ENCODE measurements around the gene POLR1F.
"Not testable (repeated sequence)": the region's sequence is repeated elsewhere in the genome, so short reads cannot be mapped to it uniquely, and the experiment has no call there.

The POLR1F gene

GRCh38 chr7:19708397-19709248, at the start of gene POLR1F:
TSS of gene POLR1F (minus strand) at chr7:19709037. CDS start at chr7:19709016, 21 bp downstream.
- DNase-seq, result peak; percentile 96

DNA sequence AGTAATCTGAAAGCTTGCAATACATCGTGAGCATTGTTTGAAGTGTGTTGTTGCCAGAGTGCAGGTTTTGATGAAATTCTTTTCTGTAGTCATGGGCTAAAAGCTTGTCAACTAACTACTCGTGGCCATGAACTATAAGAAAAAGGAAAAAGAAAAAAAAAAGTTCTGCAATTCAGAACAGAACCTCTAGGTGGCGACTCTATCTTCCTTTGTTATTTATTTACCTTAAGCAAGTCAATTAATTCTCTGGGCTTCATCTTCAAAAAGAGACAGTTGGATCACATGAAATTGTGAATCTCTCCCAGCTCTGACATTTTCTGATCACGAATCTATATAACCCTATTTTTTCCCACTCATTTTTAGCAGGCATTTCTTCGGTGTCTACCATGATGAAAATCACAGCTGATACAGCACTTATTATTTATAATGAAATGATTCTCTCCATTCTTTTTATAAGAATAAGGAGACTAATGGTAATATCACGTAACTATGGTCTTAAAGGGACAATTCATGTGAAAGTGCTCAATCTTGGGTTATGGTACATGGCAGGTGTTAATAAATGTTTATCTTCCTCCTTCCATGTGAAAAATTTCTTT, 45.8 kb upstream of the POLR1F start:
- DNase-seq, result peak; percentile 26

- DNase-seq, result no peak
Observed at GRCh38 chr7:19752020-19752419, 43.2 kb upstream of the POLR1F start.

DNA sequence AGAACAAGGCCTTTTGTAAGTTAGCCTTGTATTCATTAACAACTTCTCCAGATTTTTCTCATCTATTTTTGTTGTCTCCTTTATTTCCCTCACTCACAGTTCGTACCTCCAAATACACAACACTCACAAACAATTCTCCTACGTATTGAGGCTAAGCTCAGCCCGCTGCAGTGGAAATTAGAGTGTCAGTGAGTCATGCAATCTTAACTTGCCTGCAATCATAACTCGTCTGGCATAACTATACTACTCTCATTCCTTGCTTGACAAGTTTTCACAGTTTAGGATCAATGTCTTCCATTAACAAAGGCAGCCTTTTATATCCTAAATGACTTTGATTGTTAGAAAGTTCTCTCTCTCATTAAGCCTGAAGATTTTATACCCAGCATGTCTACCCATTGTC, 40.8 kb upstream of the POLR1F start:
- DNase-seq, result no peak

DNA sequence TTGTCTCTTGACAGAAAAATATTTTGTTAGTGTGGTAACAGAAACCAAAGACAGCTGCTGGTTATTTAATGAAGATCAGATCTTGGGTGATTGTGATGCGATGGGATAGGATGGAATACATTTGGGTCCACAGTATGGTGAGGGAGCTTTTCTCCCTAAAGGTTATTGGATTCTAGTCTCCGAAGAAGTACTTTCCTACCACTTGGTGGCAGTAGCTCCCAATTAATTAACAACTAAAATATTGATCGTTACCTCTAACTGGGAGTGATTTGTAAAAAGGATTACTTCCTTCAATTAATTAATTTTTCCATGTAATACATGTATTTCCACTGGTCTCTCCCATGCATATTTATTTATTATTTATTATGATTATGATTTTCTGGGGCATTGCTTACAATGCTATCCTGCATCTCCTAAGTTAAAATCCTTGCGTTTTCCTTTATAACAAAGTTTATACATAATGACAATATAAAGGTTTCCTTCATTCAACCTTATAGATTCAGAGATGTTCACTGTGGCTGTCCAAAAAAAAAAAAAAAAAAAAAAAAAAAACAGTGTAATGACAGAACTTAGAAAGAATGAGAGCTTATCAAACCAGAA, 39.0 kb upstream of the POLR1F start:
- peak; percentile 7 for DNase-seq

DNA sequence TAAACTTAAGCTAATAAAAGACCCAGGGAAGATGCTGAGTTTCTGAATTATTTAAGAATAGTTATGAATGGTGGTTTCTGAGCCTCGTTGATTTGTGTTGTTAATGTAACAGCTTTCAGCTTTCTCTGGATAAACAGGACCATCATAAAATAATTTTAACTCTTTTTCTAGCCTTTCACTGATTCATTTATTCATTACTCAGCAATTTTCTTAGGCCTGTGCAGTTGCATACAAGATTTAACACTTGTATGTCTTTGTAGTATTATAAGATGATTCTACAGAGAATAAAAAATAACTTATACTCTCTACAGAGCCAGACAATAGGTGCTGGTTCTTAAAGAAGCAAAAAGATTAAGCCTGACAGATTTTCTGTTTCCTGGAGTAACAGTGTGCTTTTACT, 35.2 kb upstream of the POLR1F start:
- no peak for DNase-seq

DNA sequence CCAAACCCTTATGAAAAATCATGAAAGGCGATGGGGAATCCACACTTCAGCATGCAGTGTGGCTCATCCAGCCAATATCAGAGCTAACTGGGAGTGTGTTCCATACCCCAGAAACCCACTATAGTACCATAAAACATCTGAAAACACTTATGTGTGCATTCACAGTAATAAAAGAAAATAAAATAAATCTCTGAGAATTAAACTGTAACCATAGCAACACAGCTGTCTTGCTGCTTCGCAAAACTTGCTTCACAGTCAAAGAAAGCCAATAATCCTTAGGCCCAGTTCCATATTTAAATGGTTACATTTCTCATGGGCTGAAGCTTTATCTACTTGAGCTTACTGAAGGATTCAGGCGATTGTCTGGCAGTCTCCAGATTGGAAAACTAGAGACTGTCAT, 19.9 kb upstream of the POLR1F start:
- no peak for DNase-seq

DNA sequence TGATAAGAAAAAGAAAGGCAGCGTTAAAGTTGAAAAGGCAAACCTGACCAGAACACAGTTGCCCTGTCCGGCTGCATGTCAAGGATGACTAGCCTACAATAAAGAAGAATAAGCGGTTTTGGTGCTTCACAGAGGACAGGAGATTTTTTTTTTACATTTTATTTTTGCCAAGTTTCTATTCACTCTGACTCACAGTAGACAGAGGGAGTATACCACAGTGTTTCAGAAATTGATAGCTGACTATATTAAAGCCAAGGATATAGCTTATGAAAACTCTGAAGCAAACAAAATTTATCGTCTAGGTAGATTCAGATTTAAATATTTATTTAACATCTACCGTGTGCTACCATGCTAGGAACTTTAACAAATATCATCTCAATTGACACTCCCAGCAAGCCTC, 16.9 kb upstream of the POLR1F start:
- DNase-seq, result no peak

GRCh38 chr7:19715499-19715898, 6.7 kb upstream of the POLR1F start:
- DNase-seq, result no peak

GRCh38 chr7:19713676-19714075, 4.8 kb upstream of the POLR1F start:
- DNase-seq, result peak; percentile 70

- DNase-seq, result no peak
Observed at GRCh38 chr7:19709249-19709578, 377 bp upstream of the POLR1F start.

DNA sequence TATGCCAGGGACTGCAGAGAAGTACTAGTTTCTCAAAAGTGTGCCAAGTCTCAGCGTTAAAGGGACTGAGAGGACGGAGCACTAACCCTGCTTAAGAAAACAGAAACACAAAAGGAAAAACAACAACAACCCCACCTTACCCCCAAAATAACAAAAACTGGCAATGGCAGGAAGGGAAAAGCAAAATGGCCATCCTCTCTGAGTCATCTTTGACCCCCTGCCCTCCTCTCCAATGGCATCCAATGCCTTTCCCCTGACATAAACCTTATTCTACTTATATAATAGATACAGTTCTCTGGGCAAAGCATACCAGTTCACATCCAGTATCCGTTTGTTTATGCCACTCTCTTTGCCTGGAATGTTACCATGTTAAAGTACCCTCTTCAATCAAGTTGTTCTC, 1.6 kb downstream of the POLR1F start:
- DNase-seq, result no peak

DNA sequence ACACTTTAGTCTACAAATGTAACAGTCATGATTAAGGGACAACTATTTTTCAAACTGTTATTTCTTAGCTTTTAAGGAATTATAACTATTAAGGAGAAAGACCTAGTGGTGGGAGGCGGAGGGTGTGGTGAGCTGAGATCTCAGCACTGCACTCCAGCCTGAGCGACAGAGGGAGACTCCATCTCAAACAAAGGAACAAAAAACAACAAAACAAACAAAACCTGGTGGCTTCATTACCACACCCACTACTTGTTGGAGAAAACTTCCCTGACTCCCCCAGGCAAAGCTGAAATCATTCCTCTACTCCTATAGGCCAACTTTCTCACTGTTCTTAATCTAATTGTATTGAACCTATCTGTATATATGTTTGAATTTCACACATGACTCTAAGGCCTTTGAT, 3.2 kb downstream of the POLR1F start:
- DNase-seq, result no peak

DNA sequence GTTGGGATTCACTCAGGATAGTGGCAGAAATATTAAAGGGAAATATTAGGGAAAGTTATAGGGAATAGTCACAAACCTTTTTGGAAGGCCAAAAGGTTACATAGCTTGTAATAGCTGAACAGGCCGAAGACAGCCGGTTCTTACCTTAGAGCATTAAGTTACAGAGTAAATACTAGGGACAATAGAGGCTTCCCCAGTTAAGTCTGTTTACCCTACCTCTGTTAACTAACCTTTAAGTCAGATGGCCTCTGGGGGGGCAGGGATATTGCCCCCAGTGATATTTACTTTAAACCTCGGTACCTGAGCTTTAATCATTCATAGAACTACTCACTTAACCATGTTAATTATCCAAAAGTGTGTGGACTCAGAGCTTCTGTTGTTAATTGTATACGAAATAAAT, 7.4 kb downstream of the POLR1F start:
- DNase-seq, result no peak

DNA sequence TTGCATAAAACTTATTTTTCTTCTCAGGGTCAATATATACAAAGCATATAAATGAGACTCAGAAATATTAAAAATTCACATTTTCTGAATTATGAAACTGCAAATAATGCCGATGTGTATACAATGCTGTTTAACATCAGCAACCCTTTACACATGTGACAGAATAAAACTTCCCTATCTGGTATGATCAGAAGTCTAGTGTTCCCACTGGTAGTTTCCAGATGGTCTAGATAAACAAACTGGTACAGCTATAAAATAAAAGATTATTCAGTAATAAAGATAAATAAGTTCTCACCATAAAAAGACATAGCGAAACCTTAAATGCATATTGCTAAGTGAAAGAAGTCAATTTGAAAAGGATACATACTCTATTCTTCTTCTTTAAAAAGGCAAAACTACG, 7.9 kb downstream of the POLR1F start:
- DNase-seq, result no peak

DNA sequence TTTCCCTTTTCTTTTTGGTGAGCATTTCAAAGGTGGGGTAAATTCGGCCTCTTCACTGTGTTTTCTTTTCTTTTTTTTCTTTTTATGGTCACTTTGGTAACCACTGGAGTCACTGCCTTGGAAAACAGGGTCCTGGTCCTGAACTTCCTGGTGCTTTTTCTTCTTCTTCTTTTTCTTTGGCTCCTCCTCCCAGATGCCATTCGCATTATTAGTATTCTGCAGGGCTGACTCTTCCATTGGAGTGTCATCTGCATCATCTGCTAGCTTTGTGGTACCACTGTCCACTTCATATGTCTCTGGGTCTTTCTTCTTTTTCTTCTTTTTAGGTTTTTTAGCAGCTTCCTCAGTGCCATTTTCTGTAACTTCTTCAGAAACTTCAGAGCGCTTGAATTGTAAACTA, 10.5 kb downstream of the POLR1F start:
- DNase-seq, result no peak

DNA sequence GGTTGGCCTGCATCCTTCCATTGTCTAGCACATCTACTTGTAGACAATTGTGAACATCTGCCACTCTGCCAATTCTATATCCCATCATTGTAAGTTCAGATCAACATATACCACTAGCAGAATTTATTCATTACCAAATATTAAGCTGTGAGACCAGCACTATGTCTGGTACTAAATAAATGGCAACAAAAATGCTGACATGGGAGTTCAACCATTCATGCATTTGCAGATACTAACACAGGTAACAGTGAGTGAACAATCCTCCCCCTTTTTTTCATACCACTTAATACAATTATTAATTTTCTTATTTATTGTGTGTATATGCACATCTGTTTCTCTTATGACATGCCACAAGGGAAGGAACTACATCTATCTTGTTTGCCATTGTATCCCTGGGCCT, 11.9 kb downstream of the POLR1F start:
- no peak for DNase-seq

DNA sequence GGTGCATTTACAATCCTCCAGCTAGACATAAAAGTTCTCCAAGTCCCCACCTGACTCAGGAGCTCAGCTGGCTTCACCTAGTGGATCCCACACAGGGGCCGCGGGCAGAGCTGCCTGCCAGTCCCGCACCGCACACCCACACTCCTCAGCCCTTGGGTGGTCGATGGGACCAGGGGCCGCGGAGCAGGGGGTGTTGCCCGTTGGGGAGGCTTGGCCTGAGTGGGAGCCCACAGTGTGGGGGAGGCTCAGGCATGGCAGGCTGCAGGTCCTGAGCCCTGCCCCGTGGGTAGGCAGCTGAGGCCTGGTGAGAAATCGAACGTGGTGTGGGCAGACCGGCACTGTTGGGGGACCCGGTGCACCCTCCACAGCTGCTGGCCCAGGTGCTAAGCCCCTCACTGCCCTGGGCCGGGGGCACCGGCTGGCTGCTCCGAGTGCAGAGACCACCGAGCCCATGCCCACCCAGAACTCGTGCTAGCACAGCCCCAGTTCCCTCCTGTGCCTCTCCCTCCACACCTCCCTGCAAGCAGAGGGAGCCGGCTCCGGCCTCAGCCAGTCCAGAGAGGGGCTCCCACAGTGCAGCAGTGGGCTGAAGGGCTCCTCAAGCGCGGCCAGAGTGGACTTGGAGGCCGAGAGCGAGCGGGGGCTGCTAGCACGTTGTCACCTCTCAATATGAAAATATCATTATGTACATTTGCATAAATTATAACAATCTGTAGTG, 16.6 kb downstream of the POLR1F start:
- no peak for DNase-seq

GRCh38 chr7:19690736-19691135, 18.1 kb downstream of the POLR1F start:
- no peak for DNase-seq

DNA sequence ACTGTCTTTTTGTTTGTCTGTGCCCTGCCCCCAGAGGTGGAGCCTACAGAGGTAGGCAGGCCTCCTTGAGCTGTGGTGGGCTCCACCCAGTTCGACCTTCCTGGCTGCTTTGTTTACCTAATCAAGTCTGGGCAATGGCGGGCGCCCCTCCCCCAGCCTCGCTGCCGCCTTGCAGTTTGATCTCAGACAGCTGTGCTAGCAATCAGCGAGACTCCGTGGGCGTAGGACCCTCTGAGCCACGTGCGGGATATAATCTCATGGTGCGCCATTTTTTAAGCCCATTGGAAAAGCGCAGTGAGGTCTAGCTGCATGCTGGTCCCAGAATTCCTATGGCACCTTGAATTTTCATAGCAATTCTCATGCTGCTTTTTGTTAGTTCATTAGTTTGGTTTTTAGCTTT, 19.7 kb downstream of the POLR1F start:
- DNase-seq, result not testable (repeated sequence)

DNA sequence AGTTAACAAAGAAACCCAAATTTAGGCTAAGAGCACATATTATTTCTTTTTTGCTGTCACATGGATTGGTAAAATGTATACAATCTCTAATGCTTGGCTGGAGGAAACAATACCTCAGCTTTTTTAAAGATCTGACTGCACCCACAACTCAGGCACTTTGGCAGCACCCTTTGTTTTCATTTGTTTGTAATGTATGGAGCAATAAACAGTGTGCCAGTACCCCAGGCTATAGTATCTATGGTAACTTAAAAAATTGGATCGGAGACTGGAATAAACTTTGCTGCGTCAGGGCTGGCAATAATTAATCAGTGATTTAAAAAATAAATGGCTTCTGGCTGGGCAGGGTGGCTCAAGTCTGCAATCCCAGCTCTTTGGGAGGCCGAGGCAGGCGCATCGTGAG, 27.2 kb downstream of the POLR1F start:
- no peak for DNase-seq

DNA sequence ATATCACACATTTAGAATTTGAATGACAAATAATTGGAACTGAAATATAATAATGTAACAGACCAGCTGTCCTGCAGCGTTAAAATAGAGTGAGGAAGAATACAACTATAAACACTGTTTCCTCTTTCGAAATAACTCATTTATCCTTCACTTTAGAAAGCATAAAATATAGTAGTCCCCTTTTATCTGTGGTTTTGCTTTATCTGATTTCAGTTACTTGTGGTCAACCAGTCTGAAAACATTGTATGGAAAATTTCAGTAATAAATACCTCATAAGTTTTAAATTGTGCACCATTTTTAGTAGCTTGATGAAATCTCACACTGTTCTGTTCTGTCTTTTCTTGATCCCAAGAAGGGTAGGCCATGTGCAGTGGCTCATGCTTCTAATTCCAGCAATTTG, 31.7 kb downstream of the POLR1F start:
- no peak for DNase-seq

GRCh38 chr7:19675816-19676215, 33.0 kb downstream of the POLR1F start:
- no peak for DNase-seq

Data from CD4-positive, alpha-beta T cell treated with Interleukin-21 for 1 hour (primary cell).